GM12891 (cell line): ENCODE measurements around the gene TOP1.
"Not testable (repeated sequence)": the region's sequence is repeated elsewhere in the genome, so short reads cannot be mapped to it uniquely, and the experiment has no call there.

ENCODE experiments used
- DNase-seq: peaks from one replicate; pipeline ENCODE4 v3.0.0; 2011; ENCODE audit warnings: low spot score; ENCODE audit not compliant: insufficient read length
- FAIRE-seq: peaks from 2 replicates; lab custom pipeline; 2011; peaks lifted over from hg19 to GRCh38; lab: Jason Lieb, UNC
- PAX5 ChIP-seq: IDR thresholded peaks from 2 replicates; pipeline ENCODE4 v1.6.1; 2011; ENCODE audit warnings: low read length, moderate library complexity, mild to moderate bottlenecking; ENCODE audit not compliant: insufficient read depth, severe bottlenecking
- POLR2A ChIP-seq: IDR thresholded peaks from 2 replicates; pipeline ENCODE4 v1.6.1; 2011; ENCODE audit warnings: low read depth, low read length, control low read depth
- POLR2AphosphoS5 ChIP-seq: IDR thresholded peaks from 2 replicates; pipeline ENCODE4 v1.6.1; 2011; ENCODE audit warnings: low read depth, low read length, control low read depth
- POU2F2 ChIP-seq: IDR thresholded peaks from 2 replicates; pipeline ENCODE4 v1.6.1; 2011; ENCODE audit warnings: low read depth, mild to moderate bottlenecking, control low read depth, low read length, moderate library complexity
- SPI1 ChIP-seq: IDR thresholded peaks from 2 replicates; pipeline ENCODE4 v1.6.1; 2011; ENCODE audit warnings: low read depth, low read length, control low read depth
- TAF1 ChIP-seq: IDR thresholded peaks from 2 replicates; pipeline ENCODE4 v1.6.1; 2011; ENCODE audit warnings: low read depth, low read length, control low read depth

TOP1 gene

DNA sequence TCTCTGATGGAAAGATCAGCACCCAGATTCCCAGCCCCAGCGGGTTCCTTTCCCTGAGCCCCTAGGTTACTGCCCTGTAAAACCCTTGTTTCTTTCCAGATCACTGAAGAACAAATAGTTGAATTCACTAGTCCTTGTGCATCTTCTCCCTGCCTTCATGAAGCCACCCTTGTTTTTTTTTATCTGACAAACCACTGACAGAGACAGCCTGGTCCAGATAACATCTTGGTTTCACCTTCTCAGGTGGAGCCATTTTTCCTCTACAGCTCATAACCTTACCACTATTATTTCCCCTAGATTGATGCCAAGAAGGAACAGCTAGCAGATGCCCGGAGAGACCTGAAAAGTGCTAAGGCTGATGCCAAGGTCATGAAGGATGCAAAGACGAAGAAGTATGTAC, 92.8 kb downstream of the TOP1 start:
- no peak for FAIRE-seq
- TF ChIP-seq POU2F2 = no peak
- TF ChIP-seq PAX5 = no peak
- TF ChIP-seq SPI1 = no peak
- no peak for TF ChIP-seq POLR2AphosphoS5
- TF ChIP-seq TAF1 = no peak
- no peak for TF ChIP-seq POLR2A
- no peak for DNase-seq

DNA sequence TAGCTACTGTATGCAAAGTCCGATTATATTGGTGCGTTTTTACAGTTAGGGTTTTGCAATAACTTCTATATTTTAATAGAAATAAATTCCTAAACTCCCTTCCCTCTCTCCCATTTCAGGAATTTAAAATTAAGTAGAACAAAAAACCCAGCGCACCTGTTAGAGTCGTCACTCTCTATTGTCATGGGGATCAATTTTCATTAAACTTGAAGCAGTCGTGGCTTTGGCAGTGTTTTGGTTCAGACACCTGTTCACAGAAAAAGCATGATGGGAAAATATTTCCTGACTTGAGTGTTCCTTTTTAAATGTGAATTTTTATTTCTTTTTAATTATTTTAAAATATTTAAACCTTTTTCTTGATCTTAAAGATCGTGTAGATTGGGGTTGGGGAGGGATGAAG, 95.0 kb downstream of the TOP1 start:
- no peak for FAIRE-seq

DNA sequence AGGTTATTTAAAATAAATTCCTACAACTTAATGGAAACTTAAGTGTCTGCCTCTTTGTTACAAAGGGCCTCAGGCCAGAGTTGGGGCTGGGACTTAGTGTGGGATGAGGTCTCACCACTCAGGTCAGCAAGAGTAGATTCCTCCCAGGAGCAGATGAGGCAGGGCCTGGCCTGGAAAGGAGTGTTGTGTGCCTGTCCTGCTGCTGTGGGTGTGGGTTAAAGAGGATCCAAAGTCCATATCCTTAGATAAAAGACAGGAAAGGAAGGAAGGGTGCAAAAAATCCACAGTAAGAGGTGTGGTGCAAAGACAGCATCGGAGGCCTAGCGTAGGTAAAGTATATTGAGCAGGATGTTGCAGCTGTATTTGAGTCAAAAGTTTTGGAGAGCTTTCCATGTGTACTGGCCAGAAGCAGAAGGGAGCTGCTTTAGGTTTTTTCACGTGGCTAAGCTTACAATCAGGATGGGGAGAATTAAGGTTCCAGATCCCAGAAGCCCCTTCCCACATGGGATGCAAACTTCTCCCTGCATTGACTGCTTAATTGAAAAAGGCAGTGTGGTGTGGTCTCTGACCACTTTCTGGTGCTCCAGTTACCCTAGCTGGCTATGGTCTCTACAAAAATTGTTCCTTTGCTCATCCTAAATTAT, 96.0 kb downstream of the TOP1 start:
- FAIRE-seq (no peak), DNase-seq (no peak)
- no peak for TF ChIP-seq TAF1
- TF ChIP-seq POU2F2 = no peak
- no peak for TF ChIP-seq SPI1
- no peak for TF ChIP-seq POLR2AphosphoS5
- no peak for TF ChIP-seq POLR2A
- TF ChIP-seq PAX5 = no peak

More for the DNA sequence above, 95.0 kb downstream of the TOP1 start:
- no peak for DNase-seq
- TF ChIP-seq SPI1 = no peak
- TF ChIP-seq TAF1 = no peak
- no peak for TF ChIP-seq POLR2AphosphoS5
- no peak for TF ChIP-seq POLR2A
- no peak for TF ChIP-seq POU2F2
- no peak for TF ChIP-seq PAX5

DNA sequence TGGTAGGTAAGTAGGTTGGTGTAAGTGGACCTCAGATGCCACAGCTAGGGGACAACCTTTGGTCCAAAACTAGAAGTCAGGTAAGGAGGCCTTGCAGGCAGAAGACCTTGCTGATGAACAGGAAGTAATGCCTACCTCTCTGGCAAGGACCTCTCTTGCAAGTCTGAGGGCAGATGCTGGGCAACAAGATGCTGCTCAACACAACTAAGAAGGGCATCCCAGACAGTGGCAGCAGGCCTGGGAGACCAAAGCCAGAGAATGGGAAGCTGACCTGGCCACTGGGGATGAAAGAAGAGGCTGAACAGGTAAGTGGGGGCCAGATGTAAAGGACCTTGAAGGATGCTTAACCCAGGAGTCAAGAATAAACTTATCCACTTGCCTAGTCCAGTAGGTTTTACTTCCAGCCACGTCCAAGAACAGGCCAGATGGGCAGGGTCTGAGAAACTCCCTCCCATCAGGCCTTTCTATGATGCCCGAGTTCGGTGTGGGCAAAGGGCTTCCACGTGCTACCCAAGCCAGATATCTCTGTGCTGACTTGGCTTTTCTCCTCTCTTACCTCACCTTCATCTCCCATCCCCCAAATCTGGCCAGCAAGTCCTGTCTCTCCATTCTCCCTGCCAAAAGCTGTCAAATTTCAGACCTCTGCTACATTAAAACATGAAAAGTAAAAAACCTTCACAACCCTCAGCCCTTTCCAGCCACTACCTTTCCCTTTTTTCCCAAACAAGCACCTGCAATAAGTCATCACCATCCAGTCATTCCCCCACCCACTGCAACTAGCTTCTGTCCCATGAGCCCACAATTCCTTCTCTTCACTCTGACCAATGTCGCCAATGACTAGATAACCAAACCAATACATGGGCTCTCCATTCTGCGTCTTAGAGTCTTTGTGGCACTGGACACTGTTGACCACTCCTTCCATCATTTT, 97.2 kb downstream of the TOP1 start:
- no peak for FAIRE-seq
- DNase-seq = no peak
- no peak for TF ChIP-seq POLR2A
- TF ChIP-seq TAF1 = no peak
- no peak for TF ChIP-seq SPI1
- no peak for TF ChIP-seq POLR2AphosphoS5
- no peak for TF ChIP-seq POU2F2
- no peak for TF ChIP-seq PAX5

DNA sequence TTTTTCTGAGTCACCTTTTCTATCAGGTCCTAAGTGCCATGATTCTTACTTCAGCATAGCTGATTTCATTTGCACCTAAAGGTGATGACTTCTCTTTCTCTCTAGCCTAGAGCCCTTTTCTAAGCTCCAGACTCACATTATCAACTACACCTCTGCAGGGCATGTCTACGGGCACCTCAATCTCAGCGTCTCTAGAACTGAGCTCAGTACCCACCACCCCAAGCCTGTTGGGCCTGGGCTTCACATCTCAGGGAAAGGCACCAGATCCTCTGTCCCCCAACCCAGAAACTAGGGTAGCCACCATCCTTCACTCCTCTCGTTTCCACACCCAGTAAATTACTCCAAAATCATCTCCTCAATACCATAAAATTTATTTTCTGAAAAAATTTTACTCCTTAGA, 98.1 kb downstream of the TOP1 start:
- no peak for TF ChIP-seq PAX5
- TF ChIP-seq POLR2AphosphoS5 = no peak
- TF ChIP-seq SPI1 = no peak
- TF ChIP-seq POLR2A = no peak
- no peak for TF ChIP-seq TAF1
- no peak for TF ChIP-seq POU2F2
- no peak for FAIRE-seq
- DNase-seq = no peak

DNA sequence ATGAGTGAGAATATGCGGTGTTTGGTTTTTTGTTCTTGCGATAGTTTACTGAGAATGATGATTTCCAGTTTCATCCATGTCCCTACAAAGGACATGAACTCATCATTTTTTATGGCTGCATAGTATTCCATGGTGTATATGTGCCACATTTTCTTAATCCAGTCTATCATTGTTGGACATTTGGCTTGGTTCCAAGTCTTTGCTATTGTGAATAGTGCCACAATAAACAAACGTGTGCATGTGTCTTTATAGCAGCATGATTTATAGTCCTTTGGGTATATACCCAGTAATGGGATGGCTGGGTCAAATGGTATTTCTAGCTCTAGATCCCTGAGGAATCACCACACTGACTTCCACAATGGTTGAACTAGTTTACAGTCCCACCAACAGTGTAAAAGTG, 99.7 kb downstream of the TOP1 start:
- not testable (repeated sequence) for DNase-seq, FAIRE-seq

DNA sequence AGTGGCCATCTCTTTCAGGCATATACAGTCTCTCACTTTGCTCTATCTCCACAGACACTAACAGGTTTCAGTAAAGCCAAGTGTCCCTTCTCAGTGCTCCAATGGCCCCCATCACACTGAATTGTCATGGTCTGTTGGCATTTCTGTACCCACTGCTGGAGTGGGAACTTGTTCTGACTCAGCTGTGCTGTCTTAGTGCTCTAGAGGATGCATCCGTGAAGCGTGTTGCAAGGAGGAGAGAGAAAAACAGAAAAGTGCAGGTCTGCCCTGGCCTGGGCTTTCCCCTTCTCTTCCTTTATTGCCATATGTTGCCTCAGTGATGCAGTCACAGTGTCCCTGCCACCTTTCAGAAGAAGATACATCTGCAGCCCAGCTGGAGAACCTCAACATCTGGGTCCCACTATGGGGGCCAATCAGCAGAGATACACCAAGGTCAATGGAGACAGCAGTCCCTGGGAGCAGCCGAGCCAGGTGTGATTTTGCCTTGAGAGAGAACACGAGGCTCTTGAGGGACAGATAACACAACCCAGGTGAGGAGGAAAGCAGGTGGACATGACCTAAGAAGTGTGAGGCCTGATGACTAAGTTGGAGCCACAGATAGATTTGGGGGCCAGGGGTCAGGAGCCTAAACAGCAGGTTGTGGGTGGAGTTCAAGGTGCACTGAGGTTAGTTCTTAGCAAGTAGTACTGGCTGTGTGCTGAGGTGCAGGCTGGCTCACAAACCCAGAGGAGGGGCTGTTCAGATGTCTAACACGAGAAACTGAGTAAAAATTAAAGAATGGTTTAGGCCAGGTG, 103.2 kb downstream of the TOP1 start:
- DNase-seq (no peak), FAIRE-seq (no peak)
- TF ChIP-seq POLR2AphosphoS5 (no peak), POU2F2 (no peak), POLR2A (no peak), SPI1 (no peak), PAX5 (no peak), TAF1 (no peak)

DNA sequence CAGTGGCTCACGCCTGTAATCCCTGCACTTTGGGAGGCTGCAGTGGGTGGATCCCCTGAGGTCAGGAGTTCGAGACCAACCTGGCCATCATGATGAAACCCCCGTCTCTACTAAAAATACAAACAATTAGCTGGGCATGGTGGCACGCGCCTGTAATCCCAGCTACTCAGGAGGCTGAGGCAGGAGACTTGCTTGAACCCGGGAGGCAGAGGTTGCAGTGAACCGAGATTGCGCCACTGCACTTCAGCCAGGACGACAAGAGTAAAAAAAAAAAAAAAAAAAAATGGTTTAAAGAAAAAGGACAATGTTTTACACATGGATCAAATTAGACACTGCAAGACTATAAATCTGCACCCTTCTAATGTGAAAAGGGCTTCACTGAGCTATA, 103.8 kb downstream of the TOP1 start:
- FAIRE-seq, DNase-seq: not testable (repeated sequence)

DNA sequence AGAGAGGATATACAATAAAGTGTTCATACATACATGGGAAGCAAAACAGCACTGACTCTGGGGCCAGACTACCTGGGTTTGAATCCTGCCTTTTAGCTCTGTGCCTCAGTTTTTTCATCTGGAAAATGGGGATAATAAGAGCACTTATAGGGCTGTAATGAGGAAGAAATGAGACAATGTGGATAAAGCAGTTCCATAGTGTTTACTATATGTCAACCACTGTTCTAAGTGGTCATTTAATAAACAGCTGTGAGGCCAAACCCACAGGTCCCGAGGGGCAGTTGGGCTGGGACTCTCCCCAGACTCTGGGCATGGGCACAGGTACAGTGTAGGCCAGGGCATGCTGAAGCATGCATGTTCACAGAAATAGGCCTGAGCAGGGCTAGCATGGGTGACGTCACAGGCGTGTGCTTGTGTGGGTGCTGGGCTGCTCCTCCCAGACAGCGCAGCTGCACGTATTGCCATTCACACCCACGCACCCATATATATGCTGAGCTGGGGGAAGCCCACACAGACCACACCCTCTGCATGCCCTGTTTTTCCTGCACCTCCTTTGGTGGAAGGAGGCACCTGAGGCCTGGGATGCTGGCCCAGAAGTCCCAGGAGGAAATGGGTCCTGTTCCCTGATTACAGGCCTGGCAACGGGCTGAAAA, 105.2 kb downstream of the TOP1 start:
- DNase-seq (peak; percentile 55), FAIRE-seq (peak; percentile 95)
- TF ChIP-seq POU2F2 (peak; percentile 94), POLR2A (peak; percentile 57; the same call in 1 of the 2 replicates), SPI1 (no peak), TAF1 (0 out of 2 replicates have a peak, but pooled peaks have one; percentile 32), PAX5 (no peak), POLR2AphosphoS5 (peak; percentile 46; the same call in 1 of the 2 replicates)
